GM21619 (cell line): ENCODE data around the gene DNAAF2.
A peak's percentile ranks its signal among the peaks of the same experiment; 100 is the strongest.
"Not testable (repeated sequence)": the region's sequence is repeated elsewhere in the genome, so short reads cannot be mapped to it uniquely, and the experiment has no call there.

ENCODE experiments used
- ATAC-seq: cut with Tn5 transposase; IDR thresholded peaks from one replicate; pipeline ENCODE4 v1.9.1; 2021; ENCODE audit not compliant: unreplicated experiment

Gene DNAAF2

DNA sequence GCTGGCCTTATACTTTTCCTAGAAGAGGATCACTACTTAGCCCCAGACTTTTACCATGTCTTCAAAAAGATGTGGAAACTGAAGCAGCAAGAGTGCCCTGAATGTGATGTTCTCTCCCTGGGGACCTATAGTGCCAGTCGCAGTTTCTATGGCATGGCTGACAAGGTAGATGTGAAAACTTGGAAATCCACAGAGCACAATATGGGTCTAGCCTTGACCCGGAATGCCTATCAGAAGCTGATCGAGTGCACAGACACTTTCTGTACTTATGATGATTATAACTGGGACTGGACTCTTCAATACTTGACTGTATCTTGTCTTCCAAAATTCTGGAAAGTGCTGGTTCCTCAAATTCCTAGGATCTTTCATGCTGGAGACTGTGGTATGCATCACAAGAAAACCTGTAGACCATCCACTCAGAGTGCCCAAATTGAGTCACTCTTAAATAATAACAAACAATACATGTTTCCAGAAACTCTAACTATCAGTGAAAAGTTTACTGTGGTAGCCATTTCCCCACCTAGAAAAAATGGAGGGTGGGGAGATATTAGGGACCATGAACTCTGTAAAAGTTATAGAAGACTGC is 12.9 kb downstream of the DNAAF2 start:
- ATAC-seq = no peak

- ATAC-seq = peak; percentile 25
Measured at GRCh38 chr14:49621114-49621881, 13.7 kb downstream of the DNAAF2 start.

- ATAC-seq = peak; percentile 94
Measured at GRCh38 chr14:49620182-49621113, 14.6 kb downstream of the DNAAF2 start, which contains the start of the genes MGAT2 and RPL36AL. MGAT2 (plus strand) TSS chr14:49620799; CDS start chr14:49621269, 470 bp downstream. RPL36AL (minus strand) TSS chr14:49620626; CDS start chr14:49619104, 1,522 bp downstream.

DNA sequence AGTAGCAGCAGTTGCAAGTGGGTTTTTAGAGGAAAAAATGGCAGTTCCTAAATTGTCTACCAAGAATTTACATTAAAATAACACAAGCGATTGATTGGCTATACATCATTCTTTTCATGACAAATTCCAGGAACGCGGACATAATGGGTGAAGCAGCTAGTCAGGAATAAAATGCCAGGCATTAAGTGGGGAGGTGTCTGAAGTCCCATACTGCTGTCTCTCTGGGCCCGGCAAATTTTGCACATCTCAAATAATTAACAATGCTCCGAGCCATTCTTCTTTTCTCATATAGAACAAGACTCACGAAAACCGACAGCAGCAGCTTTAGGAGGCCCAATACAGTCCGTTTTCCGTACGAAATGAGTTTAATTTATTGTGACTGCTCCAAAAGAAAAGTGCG is 15.3 kb downstream of the DNAAF2 start:
- ATAC-seq = no peak

DNA sequence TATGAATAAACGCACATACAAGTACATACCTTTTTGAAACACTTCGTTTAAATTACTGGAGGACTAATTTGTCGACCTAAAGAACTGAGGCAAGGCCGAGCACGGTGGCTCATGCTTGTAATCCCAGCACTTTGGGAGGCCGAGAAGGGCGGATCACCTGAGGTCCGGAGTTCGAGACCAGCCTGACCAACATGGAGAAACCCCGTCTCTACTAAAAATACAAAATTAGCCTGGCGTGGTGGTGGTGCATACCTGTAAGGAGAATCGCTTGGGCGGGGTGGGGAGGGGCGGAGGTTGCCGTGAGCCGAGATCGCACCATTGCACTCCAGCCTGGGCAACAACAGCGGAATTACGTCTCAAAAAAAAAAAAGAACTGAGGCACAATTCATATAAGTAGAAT is 15.8 kb downstream of the DNAAF2 start:
- not testable (repeated sequence) for ATAC-seq

DNA sequence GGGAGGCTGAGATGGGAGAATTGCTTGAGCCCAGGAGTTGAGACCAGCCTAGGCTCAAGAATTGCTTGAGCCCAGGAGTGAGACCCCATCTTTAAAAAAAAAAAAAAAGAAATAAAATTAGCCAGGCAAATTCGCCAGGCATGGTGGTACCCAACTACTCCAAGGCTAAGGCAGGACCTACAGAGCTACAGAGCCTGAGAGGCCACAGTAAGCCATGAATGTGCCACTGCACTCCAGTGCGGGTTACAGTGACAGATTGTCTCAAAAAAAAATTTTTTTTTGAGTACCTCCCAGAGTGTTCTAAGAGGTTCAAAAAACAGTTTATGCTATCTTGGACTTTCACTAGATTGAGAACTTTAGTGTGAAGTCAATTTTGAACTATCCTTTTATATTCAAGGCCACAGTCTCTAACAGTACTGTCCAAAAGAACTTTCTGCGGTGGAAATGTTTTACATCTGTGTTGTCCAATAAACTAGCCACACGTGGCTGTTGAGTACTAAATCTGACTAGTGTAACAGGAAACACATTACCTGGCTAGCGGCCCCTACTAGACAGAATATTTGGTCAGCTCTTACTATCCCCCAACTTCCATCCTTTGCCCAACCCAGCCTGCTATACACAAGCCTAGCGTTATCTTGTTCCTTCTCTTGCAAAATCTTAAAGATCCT is 17.1 kb downstream of the DNAAF2 start:
- ATAC-seq = no peak

DNA sequence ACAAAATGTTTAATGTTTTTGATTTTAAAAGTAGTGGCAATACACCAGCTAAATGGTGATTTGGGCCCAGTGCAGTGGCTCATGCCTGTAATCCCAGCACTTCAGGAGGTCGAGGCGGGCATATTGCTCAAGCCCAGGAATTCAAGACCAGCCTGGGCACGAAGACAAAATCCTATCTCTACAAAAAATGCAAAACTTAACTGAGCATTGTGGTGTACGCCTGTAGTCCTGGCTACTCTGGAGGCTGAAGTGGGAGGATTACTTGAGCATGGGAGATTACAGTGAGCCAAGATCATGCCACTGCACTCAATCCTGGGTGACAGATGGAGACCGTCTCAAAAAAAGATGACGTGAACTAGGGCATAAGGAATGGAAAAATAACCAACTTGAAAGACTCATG is 19.3 kb downstream of the DNAAF2 start:
- no peak for ATAC-seq

DNA sequence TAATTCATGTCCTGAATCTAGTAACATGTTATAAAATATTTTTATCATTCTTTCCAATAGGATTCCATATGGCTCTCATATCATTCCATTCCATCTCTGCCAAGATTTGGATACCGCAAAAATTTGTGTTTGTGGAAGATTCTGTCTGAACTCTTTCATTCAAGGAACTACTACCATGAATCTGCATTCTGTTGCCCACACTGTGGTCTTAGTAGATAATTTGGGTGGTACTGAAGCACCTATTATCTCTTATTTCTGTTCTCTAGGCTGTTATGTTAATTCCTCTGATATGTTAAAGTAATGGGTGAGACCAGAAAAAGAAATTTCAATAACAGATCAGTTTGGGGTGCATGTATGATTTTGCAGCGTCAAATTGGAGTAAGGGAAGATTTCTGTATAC is 20.8 kb downstream of the DNAAF2 start:
- no peak for ATAC-seq

GRCh38 chr14:49612671-49613070 is 22.4 kb downstream of the DNAAF2 start:
- ATAC-seq = no peak

GRCh38 chr14:49612251-49612650 is 22.8 kb downstream of the DNAAF2 start:
- no peak for ATAC-seq

- ATAC-seq = no peak
Measured at GRCh38 chr14:49607583-49607982, 27.5 kb downstream of the DNAAF2 start.

- ATAC-seq = peak; percentile 44
Measured at GRCh38 chr14:49598485-49599300, 36.4 kb downstream of the DNAAF2 start, which contains the start of gene LRR1. LRR1 (plus strand) TSS chr14:49598940; CDS start chr14:49599021, 81 bp downstream.

DNA sequence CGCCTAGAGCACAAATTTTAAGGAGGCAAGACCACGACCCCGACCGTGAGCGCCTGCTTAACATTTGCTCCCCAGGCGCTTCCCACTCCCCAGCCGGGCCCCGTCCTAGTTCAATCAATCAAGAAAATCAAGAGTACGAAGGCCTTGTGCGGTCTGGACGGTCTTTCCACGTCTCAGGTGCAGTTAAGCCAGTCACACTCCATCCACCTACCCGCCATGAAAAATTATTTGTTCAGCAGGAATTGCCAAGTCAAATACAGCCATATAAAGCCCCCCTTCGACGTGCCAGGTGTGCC is 36.9 kb downstream of the DNAAF2 start:
- ATAC-seq = no peak

GRCh38 chr14:49594347-49595091 is 40.5 kb downstream of the DNAAF2 start:
- ATAC-seq = no peak

GRCh38 chr14:49593016-49593415 is 42.0 kb downstream of the DNAAF2 start:
- ATAC-seq = no peak

- ATAC-seq = no peak
Measured at GRCh38 chr14:49589387-49589786, 45.7 kb downstream of the DNAAF2 start.

DNA sequence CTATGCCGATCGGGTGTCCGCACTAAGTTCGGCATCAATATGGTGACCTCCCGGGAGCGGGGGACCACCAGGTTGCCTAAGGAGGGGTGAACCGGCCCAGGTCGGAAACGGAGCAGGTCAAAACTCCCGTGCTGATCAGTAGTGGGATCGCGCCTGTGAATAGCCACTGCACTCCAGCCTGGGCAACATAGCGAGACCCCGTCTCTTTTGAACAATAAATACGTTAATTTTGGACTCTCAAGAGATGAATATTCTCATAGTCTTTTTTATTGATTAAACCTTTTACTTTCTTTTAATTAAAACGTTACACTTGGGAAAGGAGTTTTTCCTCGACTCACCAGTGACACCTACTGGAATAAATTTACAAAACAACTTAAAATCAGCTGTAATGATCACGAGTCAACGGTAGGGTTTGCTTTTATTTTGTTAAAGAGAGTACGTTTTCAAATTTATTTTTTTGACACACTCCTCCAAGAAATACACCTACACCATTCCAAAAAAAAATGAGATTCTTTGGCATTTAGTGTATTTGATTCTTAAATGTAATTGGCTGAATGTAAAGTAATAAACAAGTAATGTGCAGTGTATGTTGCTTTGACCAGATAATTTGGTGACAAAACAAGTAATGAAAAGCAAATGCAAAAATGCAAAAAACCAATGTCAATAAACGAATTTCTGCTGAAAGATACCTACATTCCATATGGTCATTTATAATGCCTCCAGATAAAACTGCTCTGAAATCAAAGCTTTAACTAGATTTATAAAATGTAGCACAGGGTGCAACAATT is 48.2 kb downstream of the DNAAF2 start:
- peak; percentile 26 for ATAC-seq

GRCh38 chr14:49585803-49586672 is 49.0 kb downstream of the DNAAF2 start, which contains the start of gene RPS29:
RPS29 (minus strand) TSS chr14:49586380; CDS start chr14:49586346, 34 bp downstream.
- peak; percentile 87 for ATAC-seq
